ENCODE data around the gene SGTA. TPM values are rescaled to one million over a fixed set of nuclear protein-coding genes. Genes with fewer than 3 reads are reported as not detected.

The SGTA gene
- total and polyA plus RNA-seq, 2 of the 13 experiments (the other 11 are each of a cell fraction or from before 2014, with no cell fraction given), result 43.9 to 47.4 TPM

DNA sequence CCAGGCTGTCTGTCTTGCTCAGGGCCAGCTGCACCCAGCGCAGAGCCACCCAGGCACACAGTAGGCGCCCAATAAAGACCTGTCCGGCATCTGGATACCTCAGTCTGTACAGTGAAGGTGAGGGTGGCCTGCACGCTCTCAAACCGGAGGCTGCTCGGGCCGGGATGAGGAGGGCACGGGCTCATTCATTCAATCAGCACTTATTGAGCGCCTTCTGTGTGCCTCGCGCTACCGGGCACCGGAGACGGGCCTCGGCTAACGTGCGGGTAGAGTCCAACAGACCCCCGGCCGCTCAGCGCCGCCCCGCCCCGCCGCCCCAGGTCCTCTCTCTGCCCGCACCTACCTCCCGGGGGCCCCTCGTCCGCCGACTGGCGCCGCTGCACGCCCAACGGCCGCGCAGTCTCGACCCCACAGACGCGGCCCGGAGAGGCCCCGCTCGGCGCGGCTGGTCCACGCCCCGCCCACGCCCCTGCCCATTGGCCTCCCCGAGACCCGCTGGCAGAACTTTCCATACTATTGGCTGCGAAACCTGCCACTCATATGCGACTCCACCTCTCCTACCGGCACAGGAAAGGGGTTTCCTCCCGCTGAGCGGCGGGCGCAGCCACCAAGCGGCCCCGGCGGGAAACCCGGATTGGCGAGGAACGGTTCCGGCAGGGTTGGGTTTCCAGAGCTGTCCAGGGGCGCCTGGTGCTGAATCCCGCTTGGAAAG lies 43.3 kb downstream of the SGTA start, which contains the start of gene SLC39A3 (continued):
- TF ChIP-seq, protein P1, sequence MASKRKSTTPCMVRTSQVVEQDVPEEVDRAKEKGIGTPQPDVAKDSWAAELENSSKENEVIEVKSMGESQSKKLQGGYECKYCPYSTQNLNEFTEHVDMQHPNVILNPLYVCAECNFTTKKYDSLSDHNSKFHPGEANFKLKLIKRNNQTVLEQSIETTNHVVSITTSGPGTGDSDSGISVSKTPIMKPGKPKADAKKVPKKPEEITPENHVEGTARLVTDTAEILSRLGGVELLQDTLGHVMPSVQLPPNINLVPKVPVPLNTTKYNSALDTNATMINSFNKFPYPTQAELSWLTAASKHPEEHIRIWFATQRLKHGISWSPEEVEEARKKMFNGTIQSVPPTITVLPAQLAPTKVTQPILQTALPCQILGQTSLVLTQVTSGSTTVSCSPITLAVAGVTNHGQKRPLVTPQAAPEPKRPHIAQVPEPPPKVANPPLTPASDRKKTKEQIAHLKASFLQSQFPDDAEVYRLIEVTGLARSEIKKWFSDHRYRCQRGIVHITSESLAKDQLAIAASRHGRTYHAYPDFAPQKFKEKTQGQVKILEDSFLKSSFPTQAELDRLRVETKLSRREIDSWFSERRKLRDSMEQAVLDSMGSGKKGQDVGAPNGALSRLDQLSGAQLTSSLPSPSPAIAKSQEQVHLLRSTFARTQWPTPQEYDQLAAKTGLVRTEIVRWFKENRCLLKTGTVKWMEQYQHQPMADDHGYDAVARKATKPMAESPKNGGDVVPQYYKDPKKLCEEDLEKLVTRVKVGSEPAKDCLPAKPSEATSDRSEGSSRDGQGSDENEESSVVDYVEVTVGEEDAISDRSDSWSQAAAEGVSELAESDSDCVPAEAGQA (IDR thresholded peaks at IDR 0.05; ENCODE audit: low read depth), result peak; percentile 79; the same call in 1 of the 2 replicates
- TF ChIP-seq, protein P1 (CRISPR knock-in tag; IDR thresholded peaks at IDR 0.05; ENCODE audit: borderline replicate concordance), result peak; percentile 93
- TF ChIP-seq ATM (IDR thresholded peaks at IDR 0.05; ENCODE audit: borderline replicate concordance), result no peak
- no peak for TF ChIP-seq BRF2 (CRISPR knock-in tag; IDR thresholded peaks at IDR 0.05)
- TF ChIP-seq, protein P2, sequence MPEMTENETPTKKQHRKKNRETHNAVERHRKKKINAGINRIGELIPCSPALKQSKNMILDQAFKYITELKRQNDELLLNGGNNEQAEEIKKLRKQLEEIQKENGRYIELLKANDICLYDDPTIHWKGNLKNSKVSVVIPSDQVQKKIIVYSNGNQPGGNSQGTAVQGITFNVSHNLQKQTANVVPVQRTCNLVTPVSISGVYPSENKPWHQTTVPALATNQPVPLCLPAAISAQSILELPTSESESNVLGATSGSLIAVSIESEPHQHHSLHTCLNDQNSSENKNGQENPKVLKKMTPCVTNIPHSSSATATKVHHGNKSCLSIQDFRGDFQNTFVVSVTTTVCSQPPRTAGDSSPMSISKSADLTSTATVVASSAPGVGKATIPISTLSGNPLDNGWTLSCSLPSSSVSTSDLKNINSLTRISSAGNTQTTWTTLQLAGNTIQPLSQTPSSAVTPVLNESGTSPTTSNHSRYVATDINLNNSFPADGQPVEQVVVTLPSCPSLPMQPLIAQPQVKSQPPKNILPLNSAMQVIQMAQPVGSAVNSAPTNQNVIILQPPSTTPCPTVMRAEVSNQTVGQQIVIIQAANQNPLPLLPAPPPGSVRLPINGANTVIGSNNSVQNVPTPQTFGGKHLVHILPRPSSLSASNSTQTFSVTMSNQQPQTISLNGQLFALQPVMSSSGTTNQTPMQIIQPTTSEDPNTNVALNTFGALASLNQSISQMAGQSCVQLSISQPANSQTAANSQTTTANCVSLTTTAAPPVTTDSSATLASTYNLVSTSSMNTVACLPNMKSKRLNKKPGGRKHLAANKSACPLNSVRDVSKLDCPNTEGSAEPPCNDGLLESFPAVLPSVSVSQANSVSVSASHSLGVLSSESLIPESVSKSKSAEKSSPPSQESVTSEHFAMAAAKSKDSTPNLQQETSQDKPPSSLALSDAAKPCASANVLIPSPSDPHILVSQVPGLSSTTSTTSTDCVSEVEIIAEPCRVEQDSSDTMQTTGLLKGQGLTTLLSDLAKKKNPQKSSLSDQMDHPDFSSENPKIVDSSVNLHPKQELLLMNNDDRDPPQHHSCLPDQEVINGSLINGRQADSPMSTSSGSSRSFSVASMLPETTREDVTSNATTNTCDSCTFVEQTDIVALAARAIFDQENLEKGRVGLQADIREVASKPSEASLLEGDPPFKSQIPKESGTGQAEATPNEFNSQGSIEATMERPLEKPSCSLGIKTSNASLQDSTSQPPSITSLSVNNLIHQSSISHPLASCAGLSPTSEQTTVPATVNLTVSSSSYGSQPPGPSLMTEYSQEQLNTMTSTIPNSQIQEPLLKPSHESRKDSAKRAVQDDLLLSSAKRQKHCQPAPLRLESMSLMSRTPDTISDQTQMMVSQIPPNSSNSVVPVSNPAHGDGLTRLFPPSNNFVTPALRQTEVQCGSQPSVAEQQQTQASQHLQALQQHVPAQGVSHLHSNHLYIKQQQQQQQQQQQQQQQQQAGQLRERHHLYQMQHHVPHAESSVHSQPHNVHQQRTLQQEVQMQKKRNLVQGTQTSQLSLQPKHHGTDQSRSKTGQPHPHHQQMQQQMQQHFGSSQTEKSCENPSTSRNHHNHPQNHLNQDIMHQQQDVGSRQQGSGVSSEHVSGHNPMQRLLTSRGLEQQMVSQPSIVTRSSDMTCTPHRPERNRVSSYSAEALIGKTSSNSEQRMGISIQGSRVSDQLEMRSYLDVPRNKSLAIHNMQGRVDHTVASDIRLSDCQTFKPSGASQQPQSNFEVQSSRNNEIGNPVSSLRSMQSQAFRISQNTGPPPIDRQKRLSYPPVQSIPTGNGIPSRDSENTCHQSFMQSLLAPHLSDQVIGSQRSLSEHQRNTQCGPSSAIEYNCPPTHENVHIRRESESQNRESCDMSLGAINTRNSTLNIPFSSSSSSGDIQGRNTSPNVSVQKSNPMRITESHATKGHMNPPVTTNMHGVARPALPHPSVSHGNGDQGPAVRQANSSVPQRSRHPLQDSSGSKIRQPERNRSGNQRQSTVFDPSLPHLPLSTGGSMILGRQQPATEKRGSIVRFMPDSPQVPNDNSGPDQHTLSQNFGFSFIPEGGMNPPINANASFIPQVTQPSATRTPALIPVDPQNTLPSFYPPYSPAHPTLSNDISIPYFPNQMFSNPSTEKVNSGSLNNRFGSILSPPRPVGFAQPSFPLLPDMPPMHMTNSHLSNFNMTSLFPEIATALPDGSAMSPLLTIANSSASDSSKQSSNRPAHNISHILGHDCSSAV (CRISPR knock-in tag; IDR thresholded peaks at IDR 0.05; ENCODE audit: borderline replicate concordance), result no peak
- TF ChIP-seq RAD51 (IDR thresholded peaks at IDR 0.05; ENCODE audit: borderline replicate concordance), result no peak
- 0 out of 2 replicates have a peak, but pooled peaks have one; percentile 65 for TF ChIP-seq ZKSCAN1 (IDR thresholded peaks at IDR 0.05; ENCODE audit: low read length)
- TF ChIP-seq, protein P3, sequence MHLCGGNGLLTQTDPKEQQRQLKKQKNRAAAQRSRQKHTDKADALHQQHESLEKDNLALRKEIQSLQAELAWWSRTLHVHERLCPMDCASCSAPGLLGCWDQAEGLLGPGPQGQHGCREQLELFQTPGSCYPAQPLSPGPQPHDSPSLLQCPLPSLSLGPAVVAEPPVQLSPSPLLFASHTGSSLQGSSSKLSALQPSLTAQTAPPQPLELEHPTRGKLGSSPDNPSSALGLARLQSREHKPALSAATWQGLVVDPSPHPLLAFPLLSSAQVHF (CRISPR knock-in tag; IDR thresholded peaks at IDR 0.05), result peak; percentile 52
- peak; percentile 75 for TF ChIP-seq RBFOX2 (IDR thresholded peaks at IDR 0.05; ENCODE audit: low read depth, low read length)

Measured in HepG2 (cell line).